Loucy (cell line): Measurements from ENCODE around the gene ARRDC2.

ENCODE experiments used
- H2AFZ ChIP-seq: fragments of 200-600 bp; sonication (generic); 2 replicates; pipeline ENCODE4 v1.6.0; 2016; ENCODE audit warnings: antibody characterized with exemption, mild to moderate bottlenecking, low read length, moderate library complexity
- H3F3A ChIP-seq: fragments of 200-600 bp; 2 replicates; pipeline ENCODE4 v1.6.0; 2016; ENCODE audit warnings: antibody characterized with exemption, low read depth, mild to moderate bottlenecking
- H3K27me3 ChIP-seq: fragments of 200-600 bp; sonication (generic); 2 replicates; pipeline ENCODE4 v1.6.1; 2014; ENCODE audit warnings: low read length, mild to moderate bottlenecking; ENCODE audit not compliant: insufficient read depth, poor library complexity, severe bottlenecking
- H3K36me3 ChIP-seq: fragments of 200-600 bp; sonication (generic); 2 replicates; pipeline ENCODE4 v1.6.1; 2016; ENCODE audit warnings: low read length; ENCODE audit not compliant: insufficient read depth
- H3K4me1 ChIP-seq: fragments of 200-600 bp; sonication (generic); 2 replicates; pipeline ENCODE4 v1.5.1; 2014; ENCODE audit warnings: low read length, mild to moderate bottlenecking; ENCODE audit not compliant: insufficient read depth, poor library complexity, severe bottlenecking
- H3K4me2 ChIP-seq: fragments of 200-600 bp; sonication (generic); 2 replicates; pipeline ENCODE4 v1.6.0; 2014; ENCODE audit warnings: antibody characterized with exemption, low read length, low read depth, mild to moderate bottlenecking; ENCODE audit not compliant: poor library complexity, severe bottlenecking
- H3K4me3 ChIP-seq: fragments of 200-600 bp; sonication (generic); 2 replicates; pipeline ENCODE4 v1.5.1; 2014; ENCODE audit warnings: low read length, mild to moderate bottlenecking, mixed read lengths; ENCODE audit not compliant: poor library complexity, severe bottlenecking
- H3K79me2 ChIP-seq: fragments of 200-600 bp; sonication (generic); 2 replicates; pipeline ENCODE4 v1.6.1; 2014; ENCODE audit warnings: low read length; ENCODE audit not compliant: insufficient read depth
- H3K9ac ChIP-seq: fragments of 200-600 bp; sonication (generic); 2 replicates; pipeline ENCODE4 v1.6.0; 2014; ENCODE audit warnings: mild to moderate bottlenecking, low read depth, low read length, moderate library complexity; ENCODE audit not compliant: poor library complexity, severe bottlenecking
- H3K9me2 ChIP-seq: fragments of 200-600 bp; sonication (generic); replicated peaks from 2 replicates; pipeline ENCODE4 v1.6.1; 2016; ENCODE audit warnings: low read depth, low read length, mixed read lengths
- H3K9me3 ChIP-seq: fragments of 200-600 bp; sonication (generic); 2 replicates; pipeline ENCODE4 v1.6.1; 2014; ENCODE audit warnings: mild to moderate bottlenecking, antibody characterized with exemption, low read length, low read depth; ENCODE audit not compliant: insufficient read depth
- H4K20me1 ChIP-seq: fragments of 200-600 bp; sonication (generic); 2 replicates; pipeline ENCODE4 v1.6.0; 2014; ENCODE audit warnings: antibody characterized with exemption, low read length, mild to moderate bottlenecking; ENCODE audit not compliant: insufficient read depth, poor library complexity, severe bottlenecking
- EZH2phosphoT487 ChIP-seq: fragments of 200-600 bp; IDR thresholded peaks from 2 replicates; pipeline ENCODE4 v1.6.1; 2018; ENCODE audit warnings: antibody characterized with exemption, mild to moderate bottlenecking, moderate library complexity, borderline replicate concordance
- TF ChIP-seq, protein P1 (sequence below): fragments of 200-600 bp; sonication (generic); conservative IDR thresholded peaks from 2 replicates; pipeline ENCODE4 v1.5.1; 2014; ENCODE audit warnings: mild to moderate bottlenecking, antibody characterized with exemption, low read length

Gene ARRDC2

GRCh38 chr19:18059902-18060301, 51.9 kb downstream of the ARRDC2 start:
- no peak overlapping the region for H2AFZ ChIP-seq
- peaks cover 5% of the 10 kb centered on the region for H3K4me1 ChIP-seq
- TF ChIP-seq, protein P1, sequence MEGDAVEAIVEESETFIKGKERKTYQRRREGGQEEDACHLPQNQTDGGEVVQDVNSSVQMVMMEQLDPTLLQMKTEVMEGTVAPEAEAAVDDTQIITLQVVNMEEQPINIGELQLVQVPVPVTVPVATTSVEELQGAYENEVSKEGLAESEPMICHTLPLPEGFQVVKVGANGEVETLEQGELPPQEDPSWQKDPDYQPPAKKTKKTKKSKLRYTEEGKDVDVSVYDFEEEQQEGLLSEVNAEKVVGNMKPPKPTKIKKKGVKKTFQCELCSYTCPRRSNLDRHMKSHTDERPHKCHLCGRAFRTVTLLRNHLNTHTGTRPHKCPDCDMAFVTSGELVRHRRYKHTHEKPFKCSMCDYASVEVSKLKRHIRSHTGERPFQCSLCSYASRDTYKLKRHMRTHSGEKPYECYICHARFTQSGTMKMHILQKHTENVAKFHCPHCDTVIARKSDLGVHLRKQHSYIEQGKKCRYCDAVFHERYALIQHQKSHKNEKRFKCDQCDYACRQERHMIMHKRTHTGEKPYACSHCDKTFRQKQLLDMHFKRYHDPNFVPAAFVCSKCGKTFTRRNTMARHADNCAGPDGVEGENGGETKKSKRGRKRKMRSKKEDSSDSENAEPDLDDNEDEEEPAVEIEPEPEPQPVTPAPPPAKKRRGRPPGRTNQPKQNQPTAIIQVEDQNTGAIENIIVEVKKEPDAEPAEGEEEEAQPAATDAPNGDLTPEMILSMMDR = no peak
- TF ChIP-seq EZH2phosphoT487 = no peak
- no peak overlapping the region for H3K4me2 ChIP-seq
- H3K9ac ChIP-seq = no peak overlapping the region
- H4K20me1 ChIP-seq = no peaks in the 10 kb centered on the region
- no peaks in the 10 kb centered on the region for H3K36me3 ChIP-seq
- H3F3A ChIP-seq = no peaks in the 10 kb centered on the region
- no peaks in the 10 kb centered on the region for H3K9me2 ChIP-seq
- no peaks in the 10 kb centered on the region for H3K27me3 ChIP-seq
- no peaks in the 10 kb centered on the region for H3K9me3 ChIP-seq
- no peaks in the 10 kb centered on the region for H3K79me2 ChIP-seq
- H3K4me3 ChIP-seq = no peak overlapping the region

DNA sequence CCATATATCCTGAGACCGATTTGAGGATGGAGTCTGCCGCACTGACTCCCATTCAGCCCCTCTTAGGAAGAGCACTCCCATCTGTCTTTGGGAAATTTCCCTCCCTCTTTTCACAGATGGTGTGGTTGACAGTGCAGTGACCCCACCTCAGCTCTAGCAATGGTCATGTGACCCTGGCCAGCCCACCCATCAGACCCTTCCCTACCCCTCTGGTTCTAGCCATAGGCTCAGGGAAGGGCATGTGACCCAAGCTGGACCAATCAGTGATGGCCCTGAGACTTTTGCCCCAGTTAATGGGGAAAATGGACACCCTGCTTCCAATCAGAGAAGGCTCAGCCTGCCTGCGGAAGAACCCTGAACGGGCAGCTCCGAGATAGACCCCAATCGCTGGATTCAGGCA, 52.5 kb downstream of the ARRDC2 start:
- Histone ChIP-seq H3F3A (no peaks in the 10 kb centered on the region), H4K20me1 (no peaks in the 10 kb centered on the region), H3K4me3 (no peak overlapping the region), H3K9me2 (no peaks in the 10 kb centered on the region), H3K79me2 (no peaks in the 10 kb centered on the region), H3K36me3 (no peaks in the 10 kb centered on the region), H3K27me3 (no peaks in the 10 kb centered on the region), H3K4me1 (peaks cover 5% of the 10 kb centered on the region), H3K4me2 (no peak overlapping the region), H3K9ac (no peak overlapping the region), H3K9me3 (no peaks in the 10 kb centered on the region), H2AFZ (no peak overlapping the region)
- TF ChIP-seq, protein P1 = no peak
- TF ChIP-seq EZH2phosphoT487 = no peak

GRCh38 chr19:18062028-18062427, 54.1 kb downstream of the ARRDC2 start:
- Histone ChIP-seq H3K79me2 (no peaks in the 10 kb centered on the region), H3K9ac (no peak overlapping the region), H2AFZ (no peak overlapping the region), H3K4me3 (no peak overlapping the region), H4K20me1 (no peaks in the 10 kb centered on the region), H3K36me3 (no peaks in the 10 kb centered on the region), H3K9me2 (no peaks in the 10 kb centered on the region), H3K27me3 (no peaks in the 10 kb centered on the region), H3K4me2 (no peak overlapping the region), H3F3A (no peaks in the 10 kb centered on the region), H3K9me3 (no peaks in the 10 kb centered on the region), H3K4me1 (peaks cover 5% of the 10 kb centered on the region)
- TF ChIP-seq EZH2phosphoT487 = no peak
- TF ChIP-seq, protein P1 = no peak
